SK-N-MC (cell line): Measurements from ENCODE around the gene EPHA8.

Source experiments
- EZH2 ChIP-seq: fragments of 200-600 bp; sonication (generic); IDR thresholded peaks from one replicate; pipeline ENCODE4 v1.6.1; 2017; ENCODE audit warnings: antibody characterized with exemption
- POLR2AphosphoS5 ChIP-seq: IDR thresholded peaks from 2 replicates; pipeline ENCODE4 v1.6.1; 2012; ENCODE audit warnings: mild to moderate bottlenecking, low read depth, low read length, borderline replicate concordance

- TF ChIP-seq EZH2 (no peak), POLR2AphosphoS5 (no peak)
Observed at GRCh38 chr1:22517956-22518355, 45.3 kb upstream of the EPHA8 start.
